ENCODE measurements around the gene QTRT2.

The QTRT2 gene

DNA sequence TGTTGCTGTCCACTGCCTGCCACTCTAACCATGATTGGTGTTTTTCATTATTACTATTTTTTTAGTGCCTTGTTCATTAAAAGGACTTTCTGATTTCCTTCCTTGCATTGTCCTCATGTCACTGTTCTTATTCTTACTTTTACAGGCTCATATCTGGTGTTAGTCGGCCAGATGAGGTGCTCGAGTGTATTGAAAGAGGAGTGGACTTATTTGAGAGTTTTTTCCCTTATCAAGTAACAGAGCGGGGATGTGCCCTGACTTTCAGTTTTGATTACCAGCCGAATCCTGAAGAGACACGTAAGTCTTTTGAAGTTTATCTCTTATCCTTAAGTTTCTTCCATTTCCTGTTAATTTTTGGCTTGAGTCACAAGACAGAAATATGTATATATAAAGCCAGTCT, 23.2 kb downstream of the QTRT2 start:
- DNase-seq: no peak

DNA sequence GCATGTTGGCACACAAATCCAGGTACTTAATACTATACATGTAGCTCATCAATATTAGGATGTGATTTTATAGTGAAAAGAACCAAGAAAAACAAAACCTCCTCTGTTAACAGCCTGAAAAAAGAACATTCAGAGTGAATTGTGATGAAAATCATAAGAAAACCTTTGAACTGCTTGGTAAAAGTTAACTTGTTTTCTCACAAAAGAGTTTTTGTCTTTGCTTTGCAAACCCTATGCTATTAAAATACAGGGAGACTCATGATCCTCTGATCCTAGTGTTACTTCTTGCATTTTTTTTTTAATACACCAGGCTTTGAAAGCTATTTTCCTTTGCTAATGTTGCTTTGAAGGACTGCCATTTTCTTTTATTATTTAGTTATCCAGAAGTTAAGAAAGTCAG, 23.7 kb downstream of the QTRT2 start:
- DNase-seq: no peak

DNA sequence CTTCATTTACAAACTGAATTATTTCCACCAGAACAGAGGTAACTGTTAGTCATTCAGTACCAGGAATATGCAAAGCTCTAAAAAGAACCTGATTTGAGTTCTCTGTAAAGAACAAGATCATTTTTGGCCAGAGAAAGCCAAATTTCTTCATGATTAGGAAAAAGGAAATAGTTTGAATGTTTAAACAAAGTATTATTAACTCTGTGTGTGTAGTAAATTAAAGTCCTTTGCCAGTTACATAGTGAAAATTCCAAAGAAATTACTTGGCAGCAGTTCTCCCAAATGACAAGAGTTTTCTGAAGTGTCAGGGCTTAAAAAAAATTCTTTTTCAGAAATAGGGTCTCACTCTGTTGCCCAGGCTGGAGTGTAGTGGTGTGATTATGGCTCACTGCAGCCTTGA, 24.5 kb downstream of the QTRT2 start:
- DNase-seq: no peak

DNA sequence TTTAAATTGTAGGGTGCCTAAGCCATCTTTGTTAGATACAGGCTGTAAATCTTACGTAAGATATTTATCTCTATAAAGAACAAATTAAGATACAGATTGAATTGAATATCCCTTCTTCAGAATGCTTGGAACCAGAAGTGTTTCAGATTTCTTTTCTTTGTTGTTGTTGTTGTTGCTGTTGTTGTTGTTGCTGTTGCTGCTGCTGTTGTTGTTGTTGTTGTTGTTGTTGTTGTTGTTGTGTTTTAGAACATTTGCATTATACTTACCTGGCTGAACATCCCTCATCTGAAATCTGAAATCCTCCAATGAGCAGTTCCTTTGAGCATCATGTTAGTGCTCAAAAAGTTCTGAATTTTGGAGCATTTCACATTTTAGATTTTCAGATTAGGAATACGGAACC, 26.6 kb downstream of the QTRT2 start:
- DNase-seq: no peak

DNA sequence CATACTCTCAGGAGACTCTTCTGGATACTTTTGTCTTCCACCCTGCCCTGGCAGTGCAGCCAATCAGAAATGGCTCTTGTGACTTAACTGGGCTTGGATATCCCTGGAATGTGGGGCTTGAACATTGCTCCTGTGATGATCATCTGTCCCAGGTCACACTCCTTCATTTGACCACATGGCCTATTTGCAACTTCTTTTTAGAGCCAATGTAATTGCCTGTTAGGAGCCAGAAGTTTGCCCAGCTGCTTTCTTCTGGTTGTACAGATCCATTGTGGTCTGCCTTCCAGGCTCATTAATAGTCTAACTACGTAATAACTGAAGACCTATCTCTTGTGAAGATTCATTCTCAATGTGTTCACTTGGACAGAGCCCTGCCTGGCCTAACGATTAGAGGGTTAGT, 29.8 kb downstream of the QTRT2 start:
- DNase-seq: no peak

DNA sequence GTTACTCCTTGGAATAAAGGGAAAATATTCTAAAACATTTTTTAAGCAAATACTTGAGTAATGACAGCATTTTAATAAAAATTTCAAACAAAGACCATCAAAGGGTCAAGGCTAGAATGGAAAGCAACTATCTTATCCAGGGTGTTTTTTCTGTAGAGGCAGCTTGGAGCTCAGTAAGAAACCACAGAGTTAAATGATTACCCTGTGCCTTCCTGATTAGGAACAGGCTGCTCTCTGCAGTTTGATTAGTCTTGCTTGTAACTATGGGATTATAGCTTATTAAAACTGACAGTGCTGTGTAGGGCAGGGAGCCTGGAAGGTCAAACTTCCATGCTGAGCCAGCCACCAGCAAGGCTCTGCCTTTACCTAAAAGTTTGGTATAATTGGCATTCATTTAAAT, 33.1 kb downstream of the QTRT2 start:
- DNase-seq: no peak

DNA sequence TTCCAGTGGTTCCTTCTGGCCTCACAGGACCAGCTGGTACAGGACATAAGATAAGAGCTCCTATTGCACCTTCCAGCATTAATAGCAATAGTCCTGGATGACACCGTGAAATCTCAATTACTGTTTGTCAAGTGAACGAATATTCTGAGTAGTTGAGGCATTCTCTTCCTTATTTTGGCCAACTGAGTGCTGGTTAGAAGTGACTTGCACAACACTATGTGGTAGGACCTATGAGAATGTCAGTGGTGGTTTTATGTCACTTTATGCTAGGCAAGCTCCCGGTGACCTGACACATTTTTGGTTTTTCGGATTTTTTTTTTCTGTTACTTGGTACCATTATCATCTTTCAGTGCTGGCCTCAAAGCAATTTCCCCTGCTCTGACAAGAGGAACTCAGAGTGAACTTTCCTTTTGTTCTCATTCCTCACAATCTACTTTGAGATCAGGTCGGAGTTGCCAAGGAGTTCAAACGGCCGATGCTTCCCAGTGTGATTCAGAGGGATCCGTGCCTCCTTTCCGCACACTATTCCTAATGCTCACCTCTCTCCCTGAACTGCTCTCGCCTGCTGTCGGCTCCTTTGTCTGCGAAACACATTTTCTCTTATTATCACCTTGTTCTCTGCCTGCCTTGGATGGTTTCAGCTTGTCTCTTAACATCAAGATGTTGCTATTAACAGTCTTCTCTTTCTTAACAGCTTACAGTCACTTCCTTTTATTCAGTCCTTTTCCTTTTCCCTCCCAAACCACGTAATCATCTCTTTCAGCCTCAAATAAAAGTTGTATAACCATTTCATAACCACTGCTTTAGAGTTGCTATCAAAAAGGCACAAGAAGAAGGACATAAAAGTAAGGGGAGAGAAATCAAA, 35.8 kb downstream of the QTRT2 start:
- DNase-seq: no peak

DNA sequence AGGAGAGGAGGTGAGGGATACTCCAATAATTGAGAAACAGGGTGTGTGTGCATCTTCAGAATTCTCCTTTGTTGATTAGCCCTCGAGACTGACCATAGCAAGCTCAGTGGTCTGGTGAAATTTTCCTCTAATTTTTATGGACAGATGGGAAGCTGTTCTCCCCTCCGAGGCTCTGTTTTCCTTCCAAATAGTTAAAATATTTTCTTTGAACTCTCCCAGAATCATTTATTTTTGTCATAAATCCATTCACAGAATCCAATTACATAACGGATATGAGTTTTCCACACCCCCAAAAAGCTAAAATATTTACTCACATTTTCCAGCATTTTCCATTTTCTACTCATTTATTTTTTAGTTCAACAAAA, 36.5 kb downstream of the QTRT2 start:
- no peak for DNase-seq

DNA sequence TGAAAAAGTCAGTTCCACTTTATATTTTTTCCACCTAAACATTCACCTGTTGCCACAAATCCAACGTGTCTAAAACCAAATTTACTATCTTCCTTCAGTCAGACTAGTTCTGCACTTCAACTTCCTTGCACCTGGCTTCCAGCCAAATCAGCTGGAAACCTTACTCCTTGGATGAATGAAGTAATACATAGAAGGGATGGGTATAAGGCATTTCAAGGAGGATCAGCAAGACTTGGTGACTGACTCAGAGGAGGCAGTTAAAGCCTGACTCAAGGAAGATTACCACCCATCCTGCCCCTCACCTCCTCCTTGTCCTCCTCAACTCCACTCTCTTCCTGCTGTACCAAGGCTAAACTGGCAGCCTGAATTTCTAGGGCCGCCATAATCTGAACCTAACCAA, 37.1 kb downstream of the QTRT2 start:
- DNase-seq: no peak

DNA sequence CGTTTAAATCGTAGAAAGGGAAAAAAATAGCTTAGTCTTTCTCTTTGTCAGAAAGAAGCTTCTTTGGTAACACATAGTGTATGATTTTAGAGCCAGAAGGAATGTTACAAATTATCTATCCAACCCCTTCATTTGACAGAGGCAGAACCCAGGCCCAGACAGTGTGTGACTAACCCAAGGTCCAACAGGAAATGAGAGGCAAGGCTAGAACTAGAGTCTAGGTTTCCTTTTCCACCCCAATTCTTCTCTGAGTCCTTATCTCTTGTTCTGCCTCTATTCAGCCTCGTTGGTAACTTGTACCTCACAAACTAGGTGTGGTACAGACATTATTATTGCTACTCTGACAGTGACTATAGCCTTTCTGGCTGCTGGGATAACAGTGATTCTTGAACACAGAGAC, 39.3 kb downstream of the QTRT2 start:
- DNase-seq: no peak

DNA sequence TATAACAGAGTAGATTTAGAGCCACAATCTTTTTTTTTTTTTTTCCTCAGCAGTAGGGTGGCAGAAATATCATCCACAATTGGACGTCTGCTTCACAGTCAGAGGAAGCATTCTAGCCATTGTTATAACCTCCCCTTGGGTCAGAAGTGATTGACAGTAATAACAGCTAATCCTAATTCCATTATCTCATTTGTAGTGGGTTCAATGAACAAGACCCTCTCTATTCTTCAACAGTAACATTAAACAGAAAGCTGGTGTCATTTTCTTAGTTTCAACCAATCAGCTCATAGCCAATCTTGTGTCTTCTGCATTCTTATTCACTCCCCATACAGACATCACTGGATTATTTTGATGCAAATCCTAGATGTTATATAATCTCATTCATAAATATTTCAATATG, 44.6 kb downstream of the QTRT2 start:
- no peak for DNase-seq

DNA sequence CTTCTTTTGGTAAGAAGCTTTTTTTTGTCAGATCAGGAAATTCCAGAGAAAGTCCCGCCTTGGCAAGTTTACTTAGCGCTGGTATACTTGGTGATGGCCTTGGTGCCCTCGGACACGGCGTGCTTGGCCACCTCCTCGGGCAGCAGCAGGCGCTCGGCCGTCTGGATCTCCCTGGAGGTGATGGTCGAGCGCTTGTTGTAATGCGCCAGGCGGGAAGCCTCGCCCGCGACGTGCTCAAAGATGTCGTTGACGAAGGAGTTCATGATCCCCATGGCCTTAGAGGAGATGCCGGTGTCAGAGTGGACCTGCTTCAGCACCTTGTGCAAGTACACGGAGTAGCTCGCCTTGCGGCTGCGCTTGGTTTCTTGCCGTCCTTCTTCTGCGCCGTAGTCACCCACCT, 46.6 kb downstream of the QTRT2 start:
- no peak for DNase-seq

DNA sequence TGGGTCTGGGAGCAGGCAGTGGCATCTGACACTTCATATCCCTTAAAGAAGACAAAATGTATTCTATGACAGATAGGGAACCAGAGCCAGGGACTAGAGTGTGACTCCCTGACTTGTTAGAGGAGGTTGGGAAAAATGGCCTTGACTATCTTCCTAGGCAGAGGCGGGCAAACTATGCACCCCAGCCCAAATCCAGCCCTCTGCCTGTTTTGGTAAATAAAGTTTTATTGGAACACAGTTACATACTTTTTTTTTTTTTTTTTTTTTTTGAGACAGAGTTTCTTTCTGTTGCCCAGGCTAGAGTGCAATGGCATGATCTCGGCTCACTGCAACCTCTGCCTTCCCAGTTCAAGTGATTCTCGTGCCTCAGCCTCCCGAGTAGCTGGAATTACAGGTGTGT, 47.3 kb downstream of the QTRT2 start:
- no peak for DNase-seq

DNA sequence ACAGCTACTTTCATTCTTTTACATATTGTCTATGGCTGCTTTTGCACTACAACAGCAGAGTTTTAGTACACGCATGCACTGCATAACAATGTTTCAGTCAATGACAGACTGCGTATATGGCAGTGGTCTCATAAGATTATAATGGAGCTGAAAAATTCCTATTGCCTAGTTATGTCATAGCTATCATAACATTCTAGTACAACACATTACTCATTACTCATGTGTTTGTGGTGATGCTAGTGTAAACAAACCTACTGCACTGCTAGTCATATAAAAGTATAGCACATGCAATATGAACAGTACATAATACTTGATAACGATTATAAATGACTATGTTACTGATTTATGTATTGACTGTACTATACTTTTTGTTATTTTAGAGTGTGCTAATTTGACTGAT, 47.9 kb downstream of the QTRT2 start:
- no peak for DNase-seq

DNA sequence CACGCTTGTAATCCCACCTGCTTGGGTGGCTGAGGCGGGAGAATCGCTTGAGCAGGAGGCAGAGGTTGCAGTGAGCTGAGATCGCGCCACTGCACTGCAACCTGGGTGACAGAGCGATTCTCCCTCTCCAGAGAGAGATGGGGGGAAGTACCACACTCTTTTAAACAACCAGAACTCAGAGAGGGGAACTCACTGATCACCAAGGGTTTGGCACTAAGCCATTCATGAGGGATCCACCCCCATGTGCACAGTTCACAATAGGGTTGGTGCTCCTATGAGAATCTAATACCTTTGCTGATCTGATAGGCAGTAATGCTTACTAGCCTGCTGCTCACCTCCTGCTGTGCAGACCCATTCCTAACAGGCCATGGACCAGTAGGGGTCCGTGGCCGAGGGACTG, 51.6 kb downstream of the QTRT2 start:
- no peak for DNase-seq

DNA sequence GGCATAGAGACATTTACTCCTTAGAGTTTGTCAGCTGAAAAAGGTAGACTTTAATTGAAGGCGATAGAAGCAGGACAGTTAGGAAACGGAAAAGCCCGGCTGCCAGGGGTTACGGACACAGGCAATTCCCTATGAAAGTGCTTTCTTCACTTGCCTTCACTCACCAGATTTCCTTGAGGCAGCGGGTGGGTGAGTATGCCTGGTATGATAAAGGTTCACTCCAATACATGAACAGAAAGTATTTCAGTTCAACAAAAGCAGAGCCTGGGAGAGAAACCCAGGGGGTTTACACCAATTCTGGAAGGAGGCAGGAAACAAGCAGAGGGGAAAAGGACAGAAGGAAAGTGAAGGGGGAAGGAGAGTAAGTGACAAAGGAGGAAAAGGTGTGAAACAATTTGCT, 53.9 kb downstream of the QTRT2 start:
- no peak for DNase-seq

DNA sequence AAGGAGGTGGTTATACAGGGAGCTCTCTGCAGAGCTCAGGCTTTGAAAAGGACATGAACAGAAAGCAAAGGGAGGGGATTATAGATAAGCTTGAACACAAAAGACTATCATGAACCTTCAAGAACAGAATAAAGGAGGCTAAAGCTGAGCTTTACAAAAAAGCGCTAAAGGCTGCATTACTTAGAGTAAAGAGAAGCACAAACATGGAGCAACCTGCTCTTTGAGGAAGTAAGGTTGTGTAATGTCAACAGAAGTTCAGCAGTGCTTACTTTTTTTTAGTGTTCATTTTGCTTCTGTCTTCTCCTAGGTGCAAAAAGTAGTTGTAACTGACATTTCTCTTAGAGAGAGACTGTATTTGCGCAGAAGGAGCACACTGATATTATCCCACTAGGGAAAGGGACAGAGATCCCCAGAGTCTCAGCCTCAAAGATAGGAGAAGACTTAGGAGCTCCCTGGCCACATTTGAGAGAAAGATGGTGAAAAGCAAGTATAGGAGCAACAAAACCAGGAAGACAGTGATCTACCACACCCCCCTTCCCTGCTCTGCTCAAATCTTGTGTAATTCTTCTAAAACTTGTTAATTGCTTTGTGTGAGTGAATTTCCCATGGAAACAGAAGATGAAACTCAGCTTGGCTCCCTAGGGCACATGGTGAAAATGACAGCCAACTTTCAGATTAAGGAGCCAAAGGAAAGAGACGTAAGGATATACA, 54.7 kb downstream of the QTRT2 start:
- DNase-seq: no peak

DNA sequence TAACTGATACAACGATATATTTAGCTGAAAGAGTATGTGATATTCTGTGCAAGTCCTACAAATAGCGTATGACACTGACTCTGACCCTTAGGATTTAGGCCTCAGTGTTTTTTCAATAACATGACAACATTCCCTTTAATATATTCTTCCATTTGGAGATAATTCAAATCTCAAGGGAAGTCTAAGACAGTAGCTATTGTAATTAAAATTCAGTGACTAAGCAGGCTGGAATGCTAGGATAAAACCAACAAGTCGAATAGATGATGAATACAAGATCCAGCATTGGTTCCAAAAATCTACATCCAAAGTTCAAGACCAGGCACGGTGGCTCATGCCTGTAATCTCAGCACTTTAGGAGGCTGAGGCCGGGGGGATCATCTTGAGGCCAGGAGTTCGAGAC, 56.2 kb downstream of the QTRT2 start:
- DNase-seq: no peak

DNA sequence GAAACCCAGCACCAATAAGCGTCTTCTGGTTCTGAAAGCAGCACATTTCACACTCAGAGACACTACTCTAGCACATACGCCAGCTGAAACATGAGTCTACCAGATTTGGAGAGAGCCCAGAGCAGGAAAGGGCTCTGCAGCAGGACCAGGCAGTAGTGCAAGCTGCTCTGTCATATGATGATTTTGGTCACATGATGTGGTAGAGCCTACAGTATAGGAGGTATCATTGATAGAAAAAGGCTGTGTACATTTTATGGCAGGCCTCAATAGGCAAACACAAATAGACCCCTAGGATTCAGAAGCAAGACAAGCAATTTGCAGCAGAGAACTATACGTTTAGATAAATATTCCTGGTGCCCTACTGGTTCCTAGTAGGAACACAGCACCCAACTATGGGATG, 58.2 kb downstream of the QTRT2 start:
- no peak for DNase-seq

DNA sequence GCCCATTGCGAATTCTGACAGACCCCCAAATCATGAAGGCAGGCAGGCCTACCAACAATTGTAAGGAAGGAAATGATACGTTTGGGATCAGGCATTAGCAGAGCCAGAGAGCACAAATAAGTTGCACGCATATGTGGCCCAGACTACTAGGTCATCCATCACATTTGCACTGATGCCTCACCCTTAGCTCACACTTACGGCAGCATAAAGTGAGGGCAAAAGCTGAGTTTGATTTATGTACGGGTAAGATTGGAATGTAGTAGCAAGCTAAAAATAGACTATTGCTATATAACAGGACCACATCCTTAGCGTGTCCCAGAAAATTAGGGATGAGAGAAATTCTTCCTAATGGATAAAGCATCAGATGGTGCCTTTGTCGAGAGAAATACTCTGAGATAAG, 58.6 kb downstream of the QTRT2 start:
- DNase-seq: no peak

DNA sequence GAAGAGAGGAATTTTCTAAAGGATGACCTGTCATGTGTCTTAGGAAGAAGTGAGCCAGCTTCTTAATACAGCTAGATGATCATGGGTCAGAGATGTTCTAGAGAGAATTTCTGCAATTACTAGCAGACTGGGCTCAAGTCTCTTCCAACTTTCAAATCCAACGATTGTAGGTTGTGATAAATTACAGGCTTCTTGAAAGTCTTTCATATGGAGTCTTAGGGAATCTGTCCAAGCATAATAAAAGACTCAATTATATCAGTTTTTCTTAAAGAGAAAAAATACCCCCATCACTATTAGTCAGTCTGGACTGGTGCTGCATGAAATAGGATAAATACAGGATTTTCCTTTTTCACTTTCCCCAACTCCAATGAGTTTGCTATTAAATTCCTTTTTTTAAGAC, 63.2 kb downstream of the QTRT2 start:
- DNase-seq: no peak

DNA sequence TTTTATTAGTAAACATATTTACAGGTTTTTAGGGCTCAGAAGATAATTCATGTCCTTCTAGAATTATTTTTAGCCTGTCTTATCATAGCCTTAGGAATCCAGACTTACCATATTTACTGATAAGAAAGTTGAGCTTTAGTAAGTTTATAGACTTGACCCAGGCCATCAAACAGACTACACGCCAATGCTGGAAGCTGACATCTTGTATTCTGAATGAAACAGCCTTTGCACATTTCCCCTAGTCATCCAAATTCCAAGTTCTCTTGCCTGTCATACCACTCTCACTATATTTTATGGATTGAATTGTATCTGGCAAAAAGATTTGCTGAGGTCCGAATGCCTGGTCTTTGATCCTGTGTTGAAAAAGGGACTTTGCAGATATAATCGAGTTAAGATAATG, 63.7 kb downstream of the QTRT2 start:
- no peak for DNase-seq

DNA sequence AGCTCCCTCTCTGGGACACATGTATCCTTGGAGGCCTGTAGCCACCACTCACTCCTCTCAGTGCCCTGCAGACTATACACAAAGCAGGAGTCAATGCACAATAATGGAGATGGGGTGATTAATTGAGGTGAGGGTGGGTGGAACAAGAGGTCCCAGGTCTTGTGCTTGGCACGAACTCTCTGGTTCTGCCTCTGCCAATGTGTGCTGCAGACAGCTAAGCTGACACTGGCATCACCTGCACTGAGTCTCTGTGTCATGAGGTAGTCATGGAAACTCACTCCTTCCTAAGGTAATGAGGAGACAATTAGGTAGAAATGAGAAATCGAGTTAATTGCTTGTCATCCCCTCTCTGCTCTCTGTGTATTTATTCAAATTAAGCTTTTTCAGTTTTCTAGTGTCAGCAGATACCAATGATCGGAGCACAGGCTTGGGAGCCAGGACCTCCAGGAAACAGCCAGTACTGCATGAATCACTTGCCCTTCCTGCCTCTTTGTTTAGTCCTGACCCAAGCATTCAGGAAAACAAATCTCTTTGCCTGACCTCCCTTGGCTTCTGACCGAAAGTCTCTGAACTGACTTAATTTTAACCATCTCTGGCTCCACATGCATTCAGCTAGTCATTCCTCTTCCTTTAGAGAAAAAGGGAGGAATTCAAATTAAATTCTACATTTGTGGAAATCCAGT, 65.6 kb downstream of the QTRT2 start:
- DNase-seq: no peak

DNA sequence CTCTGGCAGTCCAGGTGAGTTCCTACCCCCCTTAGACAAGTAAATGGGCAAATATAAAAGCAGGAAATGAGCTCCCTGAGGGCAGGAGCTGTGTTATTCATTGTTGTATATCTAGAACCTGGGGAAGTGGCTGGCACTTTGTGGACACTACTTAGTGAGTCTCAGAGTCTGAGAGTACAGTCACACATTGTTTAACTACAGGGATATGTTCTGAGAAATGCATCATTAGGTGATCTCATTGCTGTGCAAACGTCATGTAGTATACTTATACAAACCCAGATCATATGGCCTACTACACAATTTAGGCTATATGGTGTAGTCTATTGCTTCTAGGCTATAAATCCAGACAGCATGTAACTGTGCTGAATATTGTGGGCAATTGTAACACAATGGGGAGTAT, 69.9 kb downstream of the QTRT2 start:
- no peak for DNase-seq

Data from stimulated activated CD4-positive, alpha-beta T cell treated with anti-CD3 and anti-CD28 coated beads, Interleukin-12 subunit alpha, Interleukin-12 subunit beta, amount 100 ng/mL, for 4 hours (primary cell).